ENCODE data around the gene LCN1.

DNA sequence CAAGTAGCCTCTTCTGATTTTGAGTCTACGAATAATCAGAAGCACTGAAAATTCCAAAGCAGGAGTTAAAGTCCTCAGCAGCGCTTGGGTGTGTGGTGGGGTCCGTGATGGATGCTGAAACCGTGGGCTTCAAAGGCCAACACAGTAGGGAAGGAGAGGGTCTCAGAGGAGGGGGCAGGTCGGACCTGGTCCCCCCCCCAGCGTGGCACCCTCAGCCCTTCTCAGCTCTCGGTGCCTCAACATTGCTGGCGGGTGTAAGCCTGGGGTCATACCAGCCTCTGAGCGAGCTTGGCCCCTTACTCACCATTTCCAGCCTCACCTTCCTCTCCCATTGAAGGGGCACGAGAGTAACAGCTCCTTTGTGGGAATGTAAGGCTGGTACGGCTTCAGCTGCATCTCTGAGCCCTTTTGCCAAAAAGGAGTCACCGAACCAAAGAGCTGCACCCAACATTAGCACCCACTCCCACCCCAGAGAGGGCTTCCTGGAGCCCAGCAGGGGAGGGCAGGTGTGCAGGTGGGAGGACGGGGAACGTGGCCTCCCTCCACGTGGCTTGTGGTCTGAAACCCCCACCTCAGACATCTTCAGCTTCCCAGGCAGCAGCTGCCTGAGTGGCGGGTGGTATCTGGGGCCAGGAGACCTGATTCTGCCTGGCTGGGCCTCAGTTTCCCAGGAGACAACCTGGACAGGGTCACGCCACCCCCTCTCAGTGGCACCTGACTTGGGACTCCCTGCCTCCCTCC, 6.7 kb upstream of the LCN1 start:
- TF ChIP-seq, protein P1, sequence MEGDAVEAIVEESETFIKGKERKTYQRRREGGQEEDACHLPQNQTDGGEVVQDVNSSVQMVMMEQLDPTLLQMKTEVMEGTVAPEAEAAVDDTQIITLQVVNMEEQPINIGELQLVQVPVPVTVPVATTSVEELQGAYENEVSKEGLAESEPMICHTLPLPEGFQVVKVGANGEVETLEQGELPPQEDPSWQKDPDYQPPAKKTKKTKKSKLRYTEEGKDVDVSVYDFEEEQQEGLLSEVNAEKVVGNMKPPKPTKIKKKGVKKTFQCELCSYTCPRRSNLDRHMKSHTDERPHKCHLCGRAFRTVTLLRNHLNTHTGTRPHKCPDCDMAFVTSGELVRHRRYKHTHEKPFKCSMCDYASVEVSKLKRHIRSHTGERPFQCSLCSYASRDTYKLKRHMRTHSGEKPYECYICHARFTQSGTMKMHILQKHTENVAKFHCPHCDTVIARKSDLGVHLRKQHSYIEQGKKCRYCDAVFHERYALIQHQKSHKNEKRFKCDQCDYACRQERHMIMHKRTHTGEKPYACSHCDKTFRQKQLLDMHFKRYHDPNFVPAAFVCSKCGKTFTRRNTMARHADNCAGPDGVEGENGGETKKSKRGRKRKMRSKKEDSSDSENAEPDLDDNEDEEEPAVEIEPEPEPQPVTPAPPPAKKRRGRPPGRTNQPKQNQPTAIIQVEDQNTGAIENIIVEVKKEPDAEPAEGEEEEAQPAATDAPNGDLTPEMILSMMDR (conservative IDR thresholded peaks at IDR 0.05; ENCODE audit: low read length), result no peak
- no peak for TF ChIP-seq EZH2phosphoT487 (IDR thresholded peaks at IDR 0.05; ENCODE audit: borderline replicate concordance)
